GM10266 (cell line): ENCODE data around the gene IMPDH1.

Experiments
- DNase-seq: peaks from one replicate; pipeline ENCODE4 v3.0.0; 2012; ENCODE audit errors: extremely low spot score
- TF ChIP-seq, protein P1 (sequence below): IDR thresholded peaks from 2 replicates; pipeline ENCODE4 v1.5.1; 2012; ENCODE audit warnings: mild to moderate bottlenecking, low read depth; ENCODE audit not compliant: control insufficient read depth, insufficient read depth; ENCODE audit errors: missing control alignments

The IMPDH1 gene

DNA sequence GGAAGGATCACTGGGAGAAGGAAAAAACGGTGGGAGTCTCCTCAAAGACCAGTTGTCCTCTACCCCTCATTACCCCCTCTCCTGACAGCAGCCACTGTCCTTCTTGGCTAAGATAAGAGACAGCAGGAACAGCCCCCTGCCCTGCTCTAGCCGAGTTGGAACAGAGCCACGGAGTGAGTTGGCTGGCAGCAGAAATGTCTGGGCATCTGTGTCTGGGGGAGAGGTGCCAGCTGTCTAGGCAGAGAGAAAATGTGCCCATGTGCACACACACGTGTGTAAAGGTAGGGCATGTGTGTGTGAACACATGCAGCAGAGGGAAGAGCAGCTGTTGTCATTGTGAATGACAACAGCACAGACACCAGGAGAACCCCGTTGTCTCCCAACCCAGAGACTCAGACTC is 36.5 kb upstream of the IMPDH1 start:
- TF ChIP-seq, protein P1, sequence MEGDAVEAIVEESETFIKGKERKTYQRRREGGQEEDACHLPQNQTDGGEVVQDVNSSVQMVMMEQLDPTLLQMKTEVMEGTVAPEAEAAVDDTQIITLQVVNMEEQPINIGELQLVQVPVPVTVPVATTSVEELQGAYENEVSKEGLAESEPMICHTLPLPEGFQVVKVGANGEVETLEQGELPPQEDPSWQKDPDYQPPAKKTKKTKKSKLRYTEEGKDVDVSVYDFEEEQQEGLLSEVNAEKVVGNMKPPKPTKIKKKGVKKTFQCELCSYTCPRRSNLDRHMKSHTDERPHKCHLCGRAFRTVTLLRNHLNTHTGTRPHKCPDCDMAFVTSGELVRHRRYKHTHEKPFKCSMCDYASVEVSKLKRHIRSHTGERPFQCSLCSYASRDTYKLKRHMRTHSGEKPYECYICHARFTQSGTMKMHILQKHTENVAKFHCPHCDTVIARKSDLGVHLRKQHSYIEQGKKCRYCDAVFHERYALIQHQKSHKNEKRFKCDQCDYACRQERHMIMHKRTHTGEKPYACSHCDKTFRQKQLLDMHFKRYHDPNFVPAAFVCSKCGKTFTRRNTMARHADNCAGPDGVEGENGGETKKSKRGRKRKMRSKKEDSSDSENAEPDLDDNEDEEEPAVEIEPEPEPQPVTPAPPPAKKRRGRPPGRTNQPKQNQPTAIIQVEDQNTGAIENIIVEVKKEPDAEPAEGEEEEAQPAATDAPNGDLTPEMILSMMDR = no peak
- DNase-seq = no peak

DNA sequence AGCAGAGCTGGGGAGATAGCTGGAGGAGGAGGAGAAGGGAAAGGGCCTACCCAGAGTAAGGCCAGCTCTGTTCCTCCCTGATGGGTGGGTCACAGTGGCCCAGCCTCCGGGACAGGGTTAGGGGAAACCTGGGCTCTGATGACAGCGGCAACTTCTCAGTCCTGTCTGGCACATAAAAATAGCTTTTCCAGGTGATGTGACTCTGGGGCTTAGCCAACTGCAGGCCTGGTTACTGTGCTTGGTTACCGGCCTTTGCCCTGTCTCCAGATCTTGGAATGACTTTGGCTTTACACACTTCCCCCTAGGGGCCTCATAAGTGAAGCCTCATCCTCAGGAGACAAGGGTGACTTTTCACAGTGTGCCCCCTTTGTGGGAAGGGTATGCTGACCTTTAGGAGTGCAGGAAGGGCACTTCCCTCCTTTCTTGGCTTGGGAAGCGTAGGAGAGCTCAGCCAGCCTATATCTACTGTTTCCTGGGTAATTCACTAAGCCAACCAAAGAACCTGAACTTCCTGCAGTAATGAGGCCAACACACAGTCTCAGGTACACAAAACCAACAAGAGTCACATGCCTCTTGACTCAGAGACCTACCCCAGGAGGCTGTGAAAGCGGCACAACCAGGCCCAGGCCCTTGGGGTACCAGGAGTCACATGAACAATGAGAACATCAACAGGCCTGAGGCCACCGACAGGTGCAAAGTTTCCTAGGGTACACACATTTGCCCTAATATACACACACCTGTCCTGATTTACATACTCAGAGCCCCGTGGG is 34.2 kb upstream of the IMPDH1 start:
- no peak for DNase-seq
- TF ChIP-seq, protein P1 = no peak

DNA sequence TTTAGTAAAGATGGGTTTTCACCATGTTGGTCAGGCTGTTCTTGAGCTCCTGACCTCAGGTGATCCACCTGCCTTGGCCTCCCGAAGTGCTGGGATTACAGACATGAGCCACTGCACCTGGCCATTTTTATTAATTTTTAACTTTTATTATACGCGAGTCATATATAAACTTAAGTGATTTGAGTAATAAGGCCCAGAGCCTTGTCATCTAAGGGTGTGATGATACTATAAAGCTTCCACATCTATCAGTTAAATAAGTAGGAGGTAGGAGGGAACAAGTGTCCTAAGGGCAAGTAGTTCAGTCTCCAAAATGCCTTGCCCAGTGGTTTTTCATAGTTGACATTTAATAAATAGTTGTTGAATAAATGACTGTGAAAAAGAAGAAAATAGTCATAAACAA is 32.6 kb upstream of the IMPDH1 start:
- no peak for DNase-seq
- TF ChIP-seq, protein P1 = no peak

DNA sequence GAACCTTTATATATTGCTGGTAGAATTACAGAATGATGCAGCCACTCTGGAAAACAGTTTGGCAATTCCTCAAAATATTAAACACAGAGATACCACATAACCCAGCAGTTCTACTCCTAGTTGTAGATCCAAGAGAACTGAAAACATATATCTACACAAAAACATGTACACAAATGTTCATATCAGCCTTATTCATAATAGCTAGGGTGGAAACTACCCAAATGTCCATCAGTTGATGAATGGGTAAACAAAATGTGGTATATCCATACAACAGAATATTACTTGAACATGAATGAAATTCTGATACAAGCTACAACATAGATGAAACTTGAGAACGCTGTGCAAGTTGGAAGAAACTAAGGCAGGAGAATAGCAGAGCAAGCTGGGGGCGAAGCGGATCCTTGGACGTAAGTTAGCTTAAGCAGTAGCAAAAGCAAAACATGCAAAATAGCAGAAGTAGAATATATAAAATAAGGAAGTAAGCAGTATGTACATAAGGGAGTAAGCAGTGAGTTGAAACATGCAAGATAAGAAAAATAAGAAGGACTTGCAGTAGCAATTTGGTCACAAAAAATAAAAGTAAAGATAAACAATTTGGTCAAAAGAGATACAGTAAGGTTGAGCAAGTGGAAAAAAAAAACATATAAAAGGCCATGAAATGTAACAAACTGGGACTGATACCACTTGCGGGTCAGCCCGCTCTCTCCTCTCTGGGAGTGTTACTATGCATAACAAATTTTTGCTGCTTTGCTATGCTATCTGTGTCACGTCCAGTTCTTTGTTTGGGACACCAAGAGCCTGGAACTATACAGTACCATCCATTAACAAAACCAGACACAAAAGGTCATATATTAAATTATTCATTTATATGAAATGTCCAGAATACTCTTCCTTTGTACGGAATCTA is 27.9 kb upstream of the IMPDH1 start:
- TF ChIP-seq, protein P1 = no peak
- no peak for DNase-seq

DNA sequence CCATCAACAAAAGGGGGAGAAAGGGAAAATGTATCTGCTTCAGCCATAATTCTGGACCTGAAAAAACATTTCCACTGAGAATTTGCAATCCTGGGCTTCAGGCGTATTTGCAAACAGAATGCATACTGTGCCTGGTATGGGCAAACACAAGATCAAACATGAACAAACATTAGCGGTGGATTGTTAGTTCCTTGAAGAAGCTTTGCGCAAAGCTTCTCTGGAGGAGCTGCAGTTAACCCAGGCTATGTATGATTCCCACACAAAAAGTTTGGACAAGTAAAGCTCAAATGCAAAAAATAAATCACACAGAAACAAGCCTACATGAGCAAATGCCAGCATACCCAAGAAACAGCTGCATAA is 25.5 kb upstream of the IMPDH1 start:
- DNase-seq = no peak
- TF ChIP-seq, protein P1 = no peak

DNA sequence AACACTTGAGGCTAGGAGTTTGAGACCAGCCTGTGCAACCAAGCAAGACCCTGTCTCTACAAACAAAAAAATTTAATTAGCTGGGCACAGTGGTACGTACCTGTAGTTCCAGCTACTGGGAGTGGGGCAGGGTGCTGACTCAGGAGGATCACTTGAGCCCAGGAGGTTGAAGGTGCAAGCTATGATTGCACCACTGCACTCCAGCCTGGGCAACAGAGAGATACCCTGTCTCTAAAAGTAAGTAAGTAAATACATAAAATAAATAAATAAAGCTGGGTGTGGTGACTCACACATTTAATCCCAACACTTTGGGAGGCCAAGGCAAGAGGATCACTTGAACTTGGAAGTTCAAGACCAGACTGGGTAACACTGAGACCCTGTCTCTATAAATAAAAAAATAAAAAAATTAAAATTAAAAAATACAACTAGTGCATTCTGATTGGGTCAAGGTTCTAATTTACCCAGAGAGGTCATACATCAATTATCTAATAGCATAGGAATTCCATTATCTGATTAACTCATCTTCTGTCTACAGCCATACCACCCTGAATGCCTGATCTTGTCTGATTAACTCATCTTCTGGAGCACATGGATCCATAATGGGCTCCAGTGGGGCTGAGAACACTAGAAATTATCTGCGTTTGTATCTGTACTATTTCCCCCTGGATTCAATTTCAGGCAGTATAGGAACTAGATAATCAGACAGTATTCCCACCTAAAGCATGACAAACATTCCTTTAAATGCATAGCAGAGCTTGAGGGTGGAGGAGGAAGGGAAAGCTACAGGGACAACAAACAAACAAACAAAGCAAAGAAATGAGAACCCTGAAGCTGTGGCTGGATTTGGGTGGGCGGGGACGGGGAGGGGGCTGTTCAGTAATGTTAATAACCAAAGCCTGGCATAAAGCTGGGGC is 24.9 kb upstream of the IMPDH1 start:
- DNase-seq = no peak

More for the DNA sequence above, 24.9 kb upstream of the IMPDH1 start:
- TF ChIP-seq, protein P1 = no peak
